ENCODE data around the gene SP1.

DNA sequence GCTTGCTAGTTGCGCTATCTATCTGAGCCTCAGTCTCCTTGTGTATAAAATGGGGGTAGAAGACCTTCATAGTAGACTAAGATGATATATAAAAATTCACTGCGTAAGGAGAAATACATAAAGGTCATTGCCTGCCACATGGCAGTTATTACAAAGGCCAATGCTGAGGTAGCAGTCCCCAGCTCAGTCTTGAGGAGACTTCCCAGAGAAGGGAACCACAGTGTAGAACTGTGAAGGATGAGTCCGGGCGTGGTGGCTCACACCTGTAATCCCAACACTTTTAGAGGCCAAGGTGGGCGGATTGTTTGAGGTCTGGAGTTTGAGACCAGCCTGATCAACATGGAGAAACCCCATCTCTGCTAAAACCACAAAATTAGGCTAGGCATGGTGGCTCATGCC is 26.7 kb upstream of the SP1 start:
- TF ChIP-seq MEF2D (tag; conservative IDR thresholded peaks at IDR 0.05; ENCODE audit: low read depth), result no peak
- TF ChIP-seq XRCC3 (IDR thresholded peaks at IDR 0.05), result no peak
- no peak for TF ChIP-seq GTF2F1 (IDR thresholded peaks at IDR 0.05; ENCODE audit: low read depth, low read length)
- no peak for TF ChIP-seq SNIP1 (IDR thresholded peaks at IDR 0.05; ENCODE audit: low read depth)
